ENCODE measurements around the gene CXXC1.
A peak's percentile ranks its signal among the peaks of the same experiment; 100 is the strongest.
"Not testable (repeated sequence)": the region's sequence is repeated elsewhere in the genome, so short reads cannot be mapped to it uniquely, and the experiment has no call there.

Gene CXXC1

DNA sequence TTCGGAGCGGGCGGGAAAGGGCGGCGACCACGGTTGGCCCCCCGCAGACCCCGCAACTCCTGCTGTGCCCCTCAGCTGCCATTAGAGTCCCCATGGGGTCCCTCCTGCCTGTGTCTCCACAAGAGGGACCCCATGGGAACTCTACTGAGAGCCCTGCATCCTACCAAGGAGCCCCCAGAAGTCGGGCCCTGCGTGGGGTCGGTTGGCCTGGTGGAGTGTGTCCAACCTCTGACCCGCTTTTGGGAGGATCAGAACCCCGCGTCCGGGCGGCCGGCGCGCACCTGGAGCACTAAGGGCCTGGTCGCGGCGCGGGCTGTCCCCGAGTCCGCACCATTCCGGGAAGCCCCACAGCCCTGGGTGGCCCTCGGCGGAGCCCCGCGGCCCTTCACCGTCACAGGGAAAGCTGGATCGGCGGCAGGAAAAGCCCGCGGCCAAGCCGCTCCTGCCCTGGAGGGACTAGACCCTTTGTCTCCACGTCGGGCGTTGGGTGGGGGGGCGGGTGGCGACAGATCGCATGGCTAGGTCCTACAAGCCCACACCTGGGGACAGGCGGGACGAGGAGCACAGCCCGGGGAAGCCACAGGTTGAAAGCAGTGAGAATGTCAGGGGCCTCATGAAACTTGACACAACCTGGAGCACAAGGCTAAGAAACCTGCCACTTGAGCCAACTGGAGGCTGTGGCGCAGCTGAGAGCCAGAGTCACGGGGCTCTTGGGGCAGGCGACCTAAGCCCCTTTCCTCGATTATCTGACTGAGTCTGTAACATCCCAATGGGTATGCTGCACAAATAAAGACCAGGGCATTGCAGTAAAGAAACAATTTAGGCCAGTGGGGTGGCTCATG, 11.2 kb upstream of the CXXC1 start:
- Histone ChIP-seq H3K4me3 (ENCODE audit: low read length) (no peak overlapping the region), H3K4me1 (ENCODE audit: control insufficient read depth, insufficient read depth, low read length) (peaks cover 1% of the 10 kb centered on the region; the same call in 1 of the 2 replicates), H3K36me3 (ENCODE audit: control insufficient read depth, insufficient read depth, low read length) (no peaks in the 10 kb centered on the region), H3K9me3 (ENCODE audit: control insufficient read depth, insufficient read depth, low read length) (no peaks in the 10 kb centered on the region), H3K27ac (ENCODE audit: low read length) (no peak overlapping the region), H3K27me3 (ENCODE audit: control insufficient read depth, insufficient read depth, low read length) (no peaks in the 10 kb centered on the region; the same call in 1 of the 2 replicates)
- no peak for DNase-seq (ENCODE audit: low read depth, low spot score)
- no CpG with 5 or more reads among the region's 49 CpGs for WGBS (ENCODE audit: insufficient coverage, insufficient read length)

DNA sequence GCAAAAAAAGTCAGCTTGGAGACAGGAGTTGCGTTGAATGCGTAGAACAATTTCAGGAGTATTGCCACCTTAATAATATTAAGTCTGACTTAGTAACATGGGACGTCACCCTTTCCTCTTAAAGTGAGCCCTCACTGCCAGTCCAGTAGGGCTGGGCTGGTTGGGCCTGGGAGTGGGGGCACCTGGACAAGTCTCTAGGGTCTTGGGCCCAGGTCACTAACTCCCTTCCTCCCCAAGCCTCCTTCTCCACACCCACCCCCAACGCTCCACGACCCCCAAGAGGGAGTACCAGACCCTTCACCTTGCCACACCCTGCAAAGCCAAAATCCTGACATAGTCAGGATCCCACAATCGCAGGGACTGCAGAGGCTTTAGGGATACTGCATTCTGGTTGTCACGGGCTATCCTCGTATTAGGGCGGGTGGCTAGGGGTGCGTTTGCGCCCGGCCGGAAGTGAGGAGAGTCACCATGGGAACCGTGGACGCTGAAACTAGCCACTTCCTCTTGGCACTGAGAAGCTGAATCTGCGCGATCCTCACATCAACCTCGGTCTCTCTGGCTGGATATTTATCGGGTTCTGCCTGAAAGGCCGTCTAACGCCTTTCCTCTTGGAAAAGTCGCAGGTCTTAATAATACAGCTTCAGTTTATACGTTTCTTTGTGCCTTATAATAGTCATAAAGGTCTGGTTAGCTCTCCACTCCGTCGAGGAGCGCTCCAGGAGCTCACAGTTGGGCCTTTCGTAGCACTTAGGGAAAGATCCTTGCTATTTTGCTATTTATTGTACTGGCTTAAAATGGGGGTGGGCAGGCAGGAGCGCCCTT, 10.3 kb upstream of the CXXC1 start:
- no peak overlapping the region for H3K27ac ChIP-seq (ENCODE audit: low read length)
- H3K27me3 ChIP-seq (ENCODE audit: control insufficient read depth, insufficient read depth, low read length), result no peaks in the 10 kb centered on the region; the same call in 1 of the 2 replicates
- peaks cover 1% of the 10 kb centered on the region; the same call in 1 of the 2 replicates for H3K4me1 ChIP-seq (ENCODE audit: control insufficient read depth, insufficient read depth, low read length)
- no peaks in the 10 kb centered on the region for H3K9me3 ChIP-seq (ENCODE audit: control insufficient read depth, insufficient read depth, low read length)
- no peaks in the 10 kb centered on the region for H3K36me3 ChIP-seq (ENCODE audit: control insufficient read depth, insufficient read depth, low read length)
- H3K4me3 ChIP-seq (ENCODE audit: low read length), result peak overlapping the region; percentile 45; the same call in 1 of the 2 replicates
- no CpG with 5 or more reads among the region's 28 CpGs for WGBS (ENCODE audit: insufficient coverage, insufficient read length)
- peak; percentile 58 for DNase-seq (ENCODE audit: low read depth, low spot score)

DNA sequence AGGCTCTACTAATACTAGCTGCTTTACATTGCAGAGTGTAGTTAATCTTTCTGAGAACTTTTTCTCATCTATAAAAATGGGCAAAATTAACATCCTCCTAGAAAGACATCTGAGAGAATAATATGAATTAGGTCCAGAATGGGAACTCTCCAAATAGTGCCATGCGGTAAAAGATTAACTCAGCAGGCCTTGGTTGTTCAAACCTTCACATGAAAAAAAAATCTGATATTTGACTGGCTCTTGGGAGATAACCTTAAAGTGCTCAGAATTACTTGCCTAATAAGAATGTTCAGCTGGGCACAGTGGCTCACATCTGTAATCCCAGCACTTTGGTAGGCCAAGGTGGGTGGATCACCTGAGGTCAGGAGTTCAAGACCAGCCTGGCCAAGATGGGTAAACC, 5.5 kb upstream of the CXXC1 start:
- Histone ChIP-seq H3K27me3 (ENCODE audit: control insufficient read depth, insufficient read depth, low read length) (no peaks in the 10 kb centered on the region), H3K27ac (ENCODE audit: low read length) (no peak overlapping the region), H3K4me1 (ENCODE audit: control insufficient read depth, insufficient read depth, low read length) (no peaks in the 10 kb centered on the region), H3K4me3 (ENCODE audit: low read length) (no peak overlapping the region), H3K36me3 (ENCODE audit: control insufficient read depth, insufficient read depth, low read length) (no peaks in the 10 kb centered on the region), H3K9me3 (ENCODE audit: control insufficient read depth, insufficient read depth, low read length) (no peaks in the 10 kb centered on the region)
- DNase-seq (ENCODE audit: low read depth, low spot score), result no peak
- no CpG with 5 or more reads among the region's 1 CpG for WGBS (ENCODE audit: insufficient coverage, insufficient read length)

DNA sequence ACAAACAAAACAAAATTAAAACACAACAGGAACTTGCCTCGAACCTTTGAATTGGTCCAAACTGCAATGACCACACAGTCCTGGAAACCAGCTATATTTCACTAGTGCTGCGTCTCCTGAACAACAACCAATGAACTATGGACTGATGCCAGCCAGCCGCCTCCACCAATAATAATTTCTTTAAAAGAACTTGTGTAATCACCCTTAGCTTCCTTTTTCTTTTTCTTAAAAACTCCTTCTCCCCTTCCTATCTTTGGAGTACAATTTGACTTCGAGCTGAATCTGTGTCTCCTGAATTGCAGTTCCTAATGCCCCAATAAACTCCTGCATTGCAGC, 1.6 kb upstream of the CXXC1 start:
- H3K4me1 ChIP-seq (ENCODE audit: control insufficient read depth, insufficient read depth, low read length), result no peaks in the 10 kb centered on the region
- no peak overlapping the region for H3K4me3 ChIP-seq (ENCODE audit: low read length)
- WGBS (ENCODE audit: insufficient coverage, insufficient read length), result no CpG with 5 or more reads among the region's 4 CpGs
- no peak for DNase-seq (ENCODE audit: low read depth, low spot score)
- no peak overlapping the region for H3K27ac ChIP-seq (ENCODE audit: low read length)
- H3K9me3 ChIP-seq (ENCODE audit: control insufficient read depth, insufficient read depth, low read length), result no peaks in the 10 kb centered on the region
- H3K27me3 ChIP-seq (ENCODE audit: control insufficient read depth, insufficient read depth, low read length), result no peaks in the 10 kb centered on the region
- H3K36me3 ChIP-seq (ENCODE audit: control insufficient read depth, insufficient read depth, low read length), result 0 out of 2 replicates have a peak, but pooled peaks cover under 1% of the 10 kb centered on the region

DNA sequence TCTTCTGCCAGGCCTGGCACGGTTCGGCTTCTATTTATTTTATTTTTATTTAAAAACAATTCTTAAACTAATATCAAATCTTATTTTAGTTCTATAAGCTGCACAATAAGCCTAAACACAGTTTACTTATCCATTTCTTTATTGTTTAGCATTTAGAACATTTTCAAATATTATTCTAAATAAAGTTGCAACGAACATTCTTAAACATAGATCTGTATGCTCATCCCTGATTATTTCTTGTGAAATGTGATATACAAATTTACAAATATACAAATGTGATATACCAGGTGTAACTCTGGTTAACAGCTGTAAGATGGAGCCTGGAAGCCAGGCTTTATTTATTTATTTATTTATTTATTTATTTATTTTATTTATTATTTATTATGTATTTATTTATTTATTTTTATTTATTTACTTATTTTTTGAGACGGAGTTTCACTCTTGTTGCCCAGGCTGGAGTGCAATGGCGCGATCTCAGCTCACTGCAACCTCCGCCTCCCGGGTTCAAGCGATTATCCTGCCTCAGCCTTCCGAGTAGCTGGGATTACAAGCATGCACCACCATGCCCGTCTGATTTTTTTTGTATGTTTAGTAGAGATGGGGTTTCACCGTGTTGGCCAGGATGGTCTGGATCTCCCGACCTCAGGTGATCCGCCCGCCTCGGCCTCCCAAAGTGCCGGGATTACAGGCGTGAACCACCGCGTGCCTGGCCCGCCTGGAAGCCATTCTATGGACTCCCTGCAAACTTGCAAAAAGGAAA, 1.0 kb upstream of the CXXC1 start:
- H3K4me3 ChIP-seq (ENCODE audit: low read length), result peak overlapping the region; percentile 89; the same call in 1 of the 2 replicates
- not testable (repeated sequence) for H3K4me1 ChIP-seq (ENCODE audit: control insufficient read depth, insufficient read depth, low read length); H3K9me3 ChIP-seq (ENCODE audit: control insufficient read depth, insufficient read depth, low read length); DNase-seq (ENCODE audit: low read depth, low spot score); H3K36me3 ChIP-seq (ENCODE audit: control insufficient read depth, insufficient read depth, low read length); H3K27ac ChIP-seq (ENCODE audit: low read length); H3K27me3 ChIP-seq (ENCODE audit: control insufficient read depth, insufficient read depth, low read length)
- WGBS (ENCODE audit: insufficient coverage, insufficient read length), result no CpG with 5 or more reads among the region's 21 CpGs

DNA sequence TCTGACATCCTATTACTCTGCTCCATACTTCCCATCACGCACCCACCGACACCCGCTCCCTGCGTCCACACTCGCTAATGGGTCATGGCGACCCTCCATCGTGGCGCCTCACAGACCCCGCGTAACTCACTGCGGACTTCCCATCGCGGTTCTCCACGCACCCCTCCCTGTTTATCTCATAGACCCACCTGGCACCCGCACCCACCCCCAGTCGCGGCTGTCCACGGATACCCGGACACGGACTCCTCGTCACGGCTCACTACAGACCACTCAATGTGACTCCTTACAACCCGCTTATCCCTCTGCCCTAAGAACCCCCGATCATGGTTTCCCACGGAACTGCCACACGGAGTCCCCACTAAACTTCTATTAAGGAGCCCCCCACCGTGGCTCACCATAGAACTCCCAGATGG, 458 bp downstream of the CXXC1 start:
- Histone ChIP-seq H3K9me3 (ENCODE audit: control insufficient read depth, insufficient read depth, low read length) (no peaks in the 10 kb centered on the region), H3K27me3 (ENCODE audit: control insufficient read depth, insufficient read depth, low read length) (no peaks in the 10 kb centered on the region), H3K36me3 (ENCODE audit: control insufficient read depth, insufficient read depth, low read length) (peaks cover 16% of the 10 kb centered on the region), H3K4me3 (ENCODE audit: low read length) (peak overlapping the region; percentile 82), H3K27ac (ENCODE audit: low read length) (no peak overlapping the region), H3K4me1 (ENCODE audit: control insufficient read depth, insufficient read depth, low read length) (no peaks in the 10 kb centered on the region)
- no CpG with 5 or more reads among the region's 27 CpGs for WGBS (ENCODE audit: insufficient coverage, insufficient read length)
- no peak for DNase-seq (ENCODE audit: low read depth, low spot score)

DNA sequence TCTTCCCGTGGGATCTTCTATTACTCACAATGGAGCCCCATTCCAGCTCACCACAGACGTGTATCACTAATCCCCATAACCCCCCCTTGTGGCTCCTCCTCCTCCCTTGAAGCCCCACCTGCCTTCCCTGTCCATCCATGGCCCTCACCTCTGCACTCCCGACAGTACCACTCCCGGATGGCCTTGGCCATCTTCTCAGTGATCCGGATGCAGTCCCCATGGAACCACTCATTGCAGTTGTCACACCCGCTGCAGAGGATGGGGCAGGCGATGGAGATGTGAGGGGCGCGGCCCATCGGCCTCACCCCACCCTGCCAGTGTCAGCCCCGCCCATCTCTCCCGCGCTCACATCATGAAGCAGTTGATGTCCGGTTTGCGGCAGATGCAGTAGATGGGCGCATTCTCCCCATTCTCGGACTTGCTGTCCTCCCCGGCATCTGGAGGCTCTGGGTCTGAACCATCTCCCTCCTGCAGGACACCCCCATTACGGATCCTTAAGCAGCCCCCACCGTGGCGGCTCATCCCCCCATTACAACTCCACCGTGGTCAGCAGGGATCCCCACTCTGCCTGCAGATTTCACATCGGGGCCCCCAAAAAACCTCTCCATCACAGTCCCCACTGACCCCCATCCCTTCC, 983 bp downstream of the CXXC1 start:
- Histone ChIP-seq H3K27me3 (ENCODE audit: control insufficient read depth, insufficient read depth, low read length) (no peaks in the 10 kb centered on the region), H3K4me3 (ENCODE audit: low read length) (peak overlapping the region; percentile 82), H3K36me3 (ENCODE audit: control insufficient read depth, insufficient read depth, low read length) (peaks cover 16% of the 10 kb centered on the region), H3K9me3 (ENCODE audit: control insufficient read depth, insufficient read depth, low read length) (no peaks in the 10 kb centered on the region), H3K4me1 (ENCODE audit: control insufficient read depth, insufficient read depth, low read length) (no peaks in the 10 kb centered on the region), H3K27ac (ENCODE audit: low read length) (no peak overlapping the region)
- no peak for DNase-seq (ENCODE audit: low read depth, low spot score)
- WGBS (ENCODE audit: insufficient coverage, insufficient read length), result no CpG with 5 or more reads among the region's 23 CpGs

DNA sequence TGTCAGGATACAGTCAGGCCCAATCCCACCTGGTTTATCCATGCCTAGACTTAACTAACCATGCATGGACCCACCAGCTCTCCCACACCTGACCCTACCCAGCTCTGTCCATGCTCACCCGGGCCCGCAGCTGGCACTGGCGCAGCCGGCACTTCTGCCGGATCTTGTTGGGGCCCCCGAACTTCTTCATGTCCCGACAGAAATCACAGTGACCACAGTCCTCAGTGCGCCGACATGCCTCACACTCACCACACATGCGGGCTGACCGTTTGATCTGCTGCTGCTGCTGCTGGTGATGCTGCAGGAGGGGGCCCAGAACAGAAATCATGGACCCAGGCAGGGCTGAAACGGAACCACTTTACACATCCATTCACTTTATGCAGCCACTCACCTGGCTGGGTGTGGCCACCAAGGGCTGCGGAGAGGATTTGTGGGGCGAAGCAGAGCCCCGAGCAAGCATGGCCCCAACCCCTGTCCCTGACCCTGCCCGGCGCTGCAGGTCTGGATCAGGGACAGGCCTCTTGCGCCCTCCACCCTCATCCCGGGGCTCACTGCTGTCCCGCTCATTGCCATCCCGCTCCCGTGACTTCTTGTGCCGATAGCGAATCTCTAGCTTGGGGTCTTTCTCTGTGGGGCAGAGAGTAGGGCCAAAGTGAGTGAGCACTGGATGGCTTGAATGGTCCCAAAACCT, 1.7 kb downstream of the CXXC1 start:
- no peak for DNase-seq (ENCODE audit: low read depth, low spot score)
- Histone ChIP-seq H3K9me3 (ENCODE audit: control insufficient read depth, insufficient read depth, low read length) (no peaks in the 10 kb centered on the region), H3K36me3 (ENCODE audit: control insufficient read depth, insufficient read depth, low read length) (peaks cover 16% of the 10 kb centered on the region), H3K27me3 (ENCODE audit: control insufficient read depth, insufficient read depth, low read length) (no peaks in the 10 kb centered on the region), H3K4me1 (ENCODE audit: control insufficient read depth, insufficient read depth, low read length) (no peaks in the 10 kb centered on the region), H3K4me3 (ENCODE audit: low read length) (no peak overlapping the region), H3K27ac (ENCODE audit: low read length) (no peak overlapping the region)
- WGBS (ENCODE audit: insufficient coverage, insufficient read length), result no CpG with 5 or more reads among the region's 24 CpGs

DNA sequence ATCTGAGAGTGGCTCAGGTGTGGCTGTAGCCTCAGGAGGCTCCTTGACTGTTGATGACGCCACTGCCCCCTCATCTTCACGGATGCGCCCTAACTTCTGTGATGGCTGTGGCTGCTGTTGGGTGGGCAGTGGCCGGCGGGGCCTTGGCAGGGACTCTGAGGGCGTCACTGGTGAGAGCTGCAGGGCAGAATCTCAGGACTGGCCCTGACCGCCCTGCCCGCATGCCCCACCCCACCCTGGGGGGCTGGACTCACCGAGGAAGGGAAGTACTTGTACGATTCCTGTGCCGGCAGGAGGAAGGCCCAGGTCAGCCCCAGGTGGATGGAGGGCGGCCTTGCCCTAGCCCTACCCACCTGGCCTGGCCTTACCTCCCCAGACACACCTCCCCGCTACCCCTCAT, 2.4 kb downstream of the CXXC1 start:
- Histone ChIP-seq H3K4me1 (ENCODE audit: control insufficient read depth, insufficient read depth, low read length) (no peaks in the 10 kb centered on the region), H3K4me3 (ENCODE audit: low read length) (no peak overlapping the region), H3K27me3 (ENCODE audit: control insufficient read depth, insufficient read depth, low read length) (no peaks in the 10 kb centered on the region), H3K9me3 (ENCODE audit: control insufficient read depth, insufficient read depth, low read length) (no peaks in the 10 kb centered on the region), H3K36me3 (ENCODE audit: control insufficient read depth, insufficient read depth, low read length) (peaks cover 16% of the 10 kb centered on the region), H3K27ac (ENCODE audit: low read length) (no peak overlapping the region)
- DNase-seq (ENCODE audit: low read depth, low spot score), result no peak
- WGBS (ENCODE audit: insufficient coverage, insufficient read length), result no CpG with 5 or more reads among the region's 13 CpGs

Data from iPS DF 6.9 (cell line).